Activated CD8-positive, alpha-beta memory T cell treated with anti-CD3 and anti-CD28 coated beads, Interleukin-2, amount 50 U/mL, for 48 hours (primary cell): ENCODE measurements around the gene JAKMIP2.
"Not testable (repeated sequence)": the region's sequence is repeated elsewhere in the genome, so short reads cannot be mapped to it uniquely, and the experiment has no call there.

ENCODE experiments used
- DNase-seq: peaks from one replicate; pipeline ENCODE4 v3.0.0-alpha.2; 2020

Gene JAKMIP2

DNA sequence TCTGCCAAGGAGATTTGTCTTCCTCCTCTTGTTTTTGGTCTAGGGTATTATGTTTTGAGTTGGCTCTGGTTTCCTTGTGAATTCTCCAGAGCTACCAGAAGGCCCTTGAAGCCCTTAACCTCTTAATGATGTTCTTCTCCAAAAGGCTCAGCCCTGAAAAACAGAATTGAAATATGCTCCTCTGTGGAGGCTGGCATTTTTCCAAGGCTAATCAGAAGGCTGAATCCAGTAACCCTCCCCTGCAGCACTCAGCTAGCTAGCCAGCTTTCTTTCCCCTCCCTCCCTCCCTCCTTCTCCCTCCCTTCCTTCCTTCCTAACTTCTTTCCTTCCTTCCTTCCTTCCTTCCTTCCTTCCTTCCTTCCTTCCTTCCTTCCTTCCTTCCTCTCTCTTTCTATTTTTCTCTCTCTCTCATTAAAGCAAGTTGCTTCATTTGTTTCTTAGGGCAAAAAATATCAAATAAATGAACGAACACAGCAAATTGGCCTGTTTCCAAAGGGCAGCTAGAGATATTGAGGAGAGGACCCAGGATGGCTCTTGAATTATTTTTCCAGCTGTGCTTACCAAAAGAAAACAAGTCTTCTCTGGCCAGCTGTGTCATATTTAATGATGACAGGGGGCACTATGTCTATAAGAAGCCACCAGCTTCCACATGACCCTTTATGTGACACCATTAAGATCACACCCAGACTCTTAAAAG, 38.7 kb downstream of the JAKMIP2 start:
- DNase-seq = no peak

DNA sequence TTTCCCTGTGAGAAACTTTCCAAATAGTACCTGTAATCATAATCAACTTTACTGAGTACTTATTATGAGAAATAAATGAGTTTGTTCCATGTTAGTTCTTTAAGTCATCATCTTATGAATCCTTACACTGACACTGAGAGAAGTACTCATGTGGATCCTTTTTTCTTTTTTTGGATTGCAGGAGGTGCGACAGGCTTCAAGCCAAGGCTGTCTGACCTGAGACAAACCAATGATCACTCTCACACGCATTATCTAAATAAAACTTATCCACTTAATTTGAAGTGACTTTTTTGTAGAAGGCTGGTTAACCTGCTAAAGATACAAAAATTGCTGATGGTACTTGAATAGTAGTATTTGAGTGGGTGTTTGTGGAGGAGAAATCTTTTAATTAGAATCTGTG, 39.5 kb downstream of the JAKMIP2 start:
- no peak for DNase-seq

DNA sequence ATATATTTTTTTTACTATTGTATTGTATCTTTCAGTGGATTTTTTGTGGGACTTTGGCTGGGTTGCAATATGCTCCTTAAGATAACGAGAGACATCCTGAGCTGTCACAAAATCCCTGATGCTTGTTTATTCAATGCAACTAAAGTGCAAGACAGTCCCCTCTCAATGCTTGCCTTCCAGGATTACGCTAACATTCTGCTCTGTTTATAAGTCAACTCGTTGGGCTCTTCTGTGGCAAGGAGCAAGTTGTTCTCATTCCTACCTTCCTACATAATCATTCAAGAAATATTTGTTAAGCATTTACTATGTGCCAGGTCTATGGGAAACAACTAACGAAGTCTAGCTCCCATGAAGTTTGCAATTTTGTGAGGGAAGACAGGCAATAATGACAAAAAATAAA, 40.4 kb downstream of the JAKMIP2 start:
- no peak for DNase-seq

DNA sequence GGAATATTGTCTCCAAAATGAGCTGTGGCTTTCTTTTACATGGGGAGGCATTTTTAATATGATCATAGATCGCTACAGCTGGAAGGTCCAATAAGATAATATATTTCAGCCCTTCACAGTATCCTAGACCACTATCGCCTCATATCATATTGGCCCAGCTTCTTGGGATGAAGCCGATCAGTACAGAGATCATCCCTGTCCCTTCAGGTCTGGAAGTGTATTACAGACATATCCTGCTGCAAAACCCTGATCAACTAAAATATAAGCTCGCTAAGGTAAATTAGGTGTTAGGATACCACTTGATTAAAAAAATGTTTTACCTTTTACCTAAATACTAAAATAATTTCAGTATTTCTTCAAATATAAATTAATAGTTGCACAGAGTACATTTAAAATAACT, 41.7 kb downstream of the JAKMIP2 start:
- no peak for DNase-seq

DNA sequence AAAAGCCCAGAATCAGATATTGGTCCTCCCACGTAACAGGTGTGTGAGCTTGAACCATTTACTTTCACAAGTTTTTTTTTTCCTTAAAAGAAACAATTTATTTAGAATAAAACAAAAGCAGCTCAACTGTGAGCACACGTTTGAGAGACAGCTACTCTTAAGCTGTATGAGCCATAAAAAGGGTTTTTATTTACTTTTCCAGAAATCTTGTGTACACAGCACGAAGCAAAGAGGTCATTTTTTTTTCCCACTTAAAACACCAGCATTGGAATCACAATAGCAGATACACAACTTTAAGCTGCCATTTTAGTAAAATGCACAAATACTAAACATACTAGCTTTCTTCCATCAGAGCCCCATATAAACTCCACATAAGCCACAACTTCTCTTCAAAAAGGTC, 44.6 kb downstream of the JAKMIP2 start:
- DNase-seq = no peak

DNA sequence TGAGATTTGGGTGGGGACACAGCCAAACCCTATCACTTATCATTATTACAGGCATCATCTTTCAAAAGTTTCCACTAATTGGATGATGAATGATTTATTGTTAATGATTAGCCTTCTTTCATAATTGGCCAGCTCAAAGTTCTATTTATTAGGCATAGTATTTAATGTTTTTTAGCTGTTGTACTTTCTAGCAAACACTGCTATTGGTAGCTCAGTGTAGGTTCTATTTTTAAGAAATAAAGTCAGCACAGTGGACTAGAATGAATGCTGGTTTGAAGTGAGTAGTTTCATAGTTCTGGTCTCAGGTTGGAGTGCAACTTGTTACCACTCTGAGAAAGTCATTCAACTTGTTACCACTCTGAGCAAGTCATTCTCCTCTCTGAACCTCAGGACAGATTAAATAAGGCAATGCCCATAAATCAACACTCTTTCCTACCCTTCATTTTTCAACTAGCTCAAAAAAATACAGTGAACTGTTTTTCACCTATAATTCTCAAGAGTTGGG, 46.9 kb downstream of the JAKMIP2 start:
- no peak for DNase-seq

DNA sequence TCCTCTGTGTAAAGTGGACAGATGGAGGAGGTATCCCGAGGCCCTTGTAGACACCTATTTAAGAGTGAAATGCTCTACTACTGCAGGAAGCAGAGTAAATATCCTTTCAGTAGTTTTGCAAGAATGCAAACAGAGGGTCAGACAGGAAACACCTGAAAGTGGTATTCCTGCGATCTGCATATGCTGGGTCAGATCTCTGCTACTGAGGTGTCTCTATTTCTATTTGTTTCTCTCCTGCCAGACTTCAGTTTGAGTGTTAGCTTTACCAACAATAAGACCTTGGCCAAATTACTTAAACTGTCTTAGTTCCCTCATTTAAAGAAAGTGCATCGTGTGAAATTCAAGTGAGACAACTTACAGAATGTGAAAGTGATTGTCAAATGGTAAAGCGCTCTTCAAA, 47.6 kb downstream of the JAKMIP2 start:
- DNase-seq = no peak

DNA sequence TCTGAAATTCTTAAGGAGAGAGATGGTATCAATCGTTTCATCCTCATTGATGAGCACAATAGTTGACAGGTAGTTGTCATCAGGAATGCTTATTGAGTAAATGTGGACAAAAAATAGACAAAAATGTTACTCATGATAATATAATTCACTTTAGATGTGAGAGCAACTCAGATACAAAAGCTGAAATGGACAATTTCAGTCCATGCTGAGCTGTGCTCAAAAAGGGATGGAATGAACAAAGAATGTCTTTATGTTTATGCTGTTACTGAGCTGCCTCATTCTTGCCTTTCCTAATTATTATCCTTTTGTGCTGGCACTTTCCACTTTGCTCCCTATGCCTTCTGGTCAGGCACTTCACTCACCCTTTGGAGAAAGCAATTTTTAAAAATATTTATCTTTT, 49.5 kb downstream of the JAKMIP2 start:
- DNase-seq = no peak

DNA sequence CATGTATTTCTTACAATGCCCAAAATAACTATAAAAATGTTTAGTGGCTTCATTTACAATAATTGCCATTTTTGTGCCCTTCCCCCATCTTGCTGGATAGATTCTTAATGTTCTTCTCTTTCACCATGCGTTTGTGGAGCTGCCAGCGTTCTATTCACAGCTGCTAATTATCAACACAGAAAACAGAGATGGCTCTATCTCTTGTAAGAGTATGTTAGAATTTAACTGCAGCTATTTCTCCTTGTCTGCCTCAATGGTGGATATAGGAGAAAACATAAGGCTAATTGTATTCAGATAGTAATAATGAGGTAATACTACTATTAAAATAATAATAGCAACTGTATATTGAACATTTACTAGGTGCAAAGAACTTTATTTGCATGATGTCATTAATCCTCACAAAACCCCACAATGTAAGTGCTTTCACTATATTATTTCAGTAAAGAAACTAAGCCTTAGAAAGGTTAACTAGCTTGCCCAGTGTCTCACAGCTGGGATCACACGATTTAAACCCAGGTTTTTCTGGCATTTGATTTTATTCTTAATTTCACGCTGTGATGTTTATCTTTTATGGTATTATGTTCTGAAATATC, 50.1 kb downstream of the JAKMIP2 start:
- DNase-seq = no peak

DNA sequence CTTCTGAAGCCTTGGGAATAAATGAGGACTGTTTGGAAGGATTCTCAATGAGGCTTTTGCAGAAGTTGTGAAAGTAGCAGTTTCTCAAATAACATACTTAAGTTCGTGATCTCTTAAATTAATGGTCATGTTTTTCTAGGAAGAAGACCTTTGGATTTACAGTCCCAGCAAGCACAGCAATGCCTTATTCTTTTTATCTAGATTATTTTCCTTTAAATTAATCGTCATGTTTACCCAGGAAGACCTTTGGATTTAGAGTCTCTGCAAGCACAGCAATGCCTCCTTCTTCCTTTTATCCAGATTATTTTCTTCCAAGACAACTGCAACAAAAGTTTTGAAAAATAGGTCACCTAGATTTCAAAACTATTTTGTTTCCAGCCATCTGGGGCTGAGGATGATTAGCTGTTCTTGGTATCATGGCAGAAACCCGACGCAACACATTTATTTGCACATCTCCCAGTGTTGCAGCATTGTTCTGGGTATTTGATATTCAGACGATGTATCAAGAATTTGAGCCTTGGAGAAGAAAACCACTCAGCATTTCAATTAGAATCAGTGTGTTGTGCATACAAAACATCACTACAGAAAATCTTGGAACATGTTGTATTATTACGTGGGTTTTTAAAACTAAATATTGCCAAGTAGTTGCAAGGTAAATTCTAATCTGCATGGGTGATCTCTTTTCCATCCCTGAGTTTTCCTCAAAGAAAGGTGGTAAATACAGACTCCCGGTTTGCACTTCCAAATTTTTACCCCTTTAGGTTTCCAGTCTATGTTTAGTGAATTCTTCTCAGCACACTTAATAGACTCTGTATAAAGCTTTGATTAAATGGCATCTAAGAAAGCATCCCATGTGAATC, 50.9 kb downstream of the JAKMIP2 start:
- no peak for DNase-seq

DNA sequence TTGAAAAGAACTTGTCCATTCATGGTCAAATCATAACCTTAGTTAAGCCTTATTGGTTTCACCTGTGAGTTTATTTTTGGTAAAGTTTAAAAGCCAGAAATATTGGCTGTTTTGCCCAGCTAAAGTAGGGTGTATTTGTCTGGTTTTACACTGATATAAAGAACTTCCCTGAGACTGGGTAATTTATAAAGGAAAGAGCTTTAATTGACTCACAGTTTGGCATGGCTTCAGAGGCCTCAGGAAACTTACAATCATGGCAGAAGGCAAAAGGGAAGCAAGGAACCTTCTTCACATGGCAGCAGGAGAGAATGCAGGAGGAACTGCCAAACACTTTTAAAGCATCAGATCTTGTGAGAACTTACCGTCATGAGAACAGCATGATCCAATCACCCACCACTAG, 55.3 kb downstream of the JAKMIP2 start:
- DNase-seq = no peak

DNA sequence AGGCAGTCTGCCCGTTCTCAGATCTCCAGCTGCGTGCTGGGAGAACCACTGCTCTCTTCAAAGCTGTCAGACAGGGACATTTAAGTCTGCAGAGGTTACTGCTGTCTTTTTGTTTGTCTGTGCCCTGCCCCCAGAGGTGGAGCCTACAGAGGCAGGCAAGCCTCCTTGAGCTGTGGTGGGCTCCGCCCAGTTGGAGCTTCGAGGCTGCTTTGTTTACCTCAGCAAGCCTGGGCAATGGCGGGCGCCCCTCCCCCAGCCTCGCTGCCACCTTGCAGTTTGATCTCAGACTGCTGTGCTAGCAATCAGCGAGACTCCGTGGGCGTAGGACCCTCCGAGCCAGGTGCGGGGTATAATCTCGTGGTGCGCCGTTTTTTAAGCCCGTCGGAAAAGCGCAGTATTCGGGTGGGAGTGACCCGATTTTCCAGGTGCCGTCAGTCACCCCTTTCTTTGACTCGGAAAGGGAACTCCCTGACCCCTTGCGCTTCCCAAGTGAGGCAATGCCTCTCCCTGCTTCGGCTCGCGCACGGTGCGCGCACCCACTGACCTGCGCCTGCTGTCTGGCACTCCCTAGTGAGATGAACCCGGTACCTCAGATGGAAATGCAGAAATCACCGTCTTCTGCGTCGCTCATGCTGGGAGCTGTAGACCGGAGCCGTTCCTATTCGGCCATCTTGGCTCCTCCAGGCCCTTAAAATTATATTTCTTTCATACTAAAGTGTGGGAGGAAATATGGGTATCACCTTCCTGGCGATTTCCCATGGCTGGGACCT, 61.2 kb downstream of the JAKMIP2 start:
- DNase-seq = not testable (repeated sequence)

DNA sequence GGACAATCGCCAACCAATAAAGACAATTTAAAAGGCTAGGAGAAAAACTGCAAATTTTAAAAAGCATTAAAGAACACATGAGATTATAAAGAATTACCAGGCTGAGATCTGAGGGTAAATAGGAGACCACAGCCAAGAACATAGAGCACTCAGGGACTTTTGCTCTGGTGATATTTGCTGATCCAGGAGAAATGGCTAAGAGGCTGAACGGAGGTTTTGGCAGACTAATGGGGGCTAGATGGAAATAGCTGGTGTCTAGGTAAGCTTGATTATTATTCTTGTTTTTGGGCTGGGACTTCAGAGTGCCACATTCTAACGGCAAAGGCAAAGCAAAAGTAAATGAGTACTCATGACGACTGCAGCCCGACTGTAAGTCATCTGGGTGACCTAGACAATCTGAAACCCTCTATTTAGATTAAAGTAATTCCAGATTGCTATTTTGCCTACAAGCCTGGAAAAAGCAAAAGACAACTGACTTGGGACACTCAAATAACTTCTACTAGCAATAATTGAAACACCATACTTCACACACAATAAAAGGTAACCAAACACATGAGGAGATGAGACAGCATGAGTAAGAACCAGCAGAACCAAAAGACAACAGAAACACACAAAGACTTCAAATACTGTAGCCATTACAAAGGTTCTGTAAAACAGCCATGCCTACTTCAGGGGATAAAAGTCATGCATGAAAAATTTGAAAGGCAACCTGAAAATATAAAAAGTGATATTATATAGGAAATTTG, 68.8 kb downstream of the JAKMIP2 start:
- DNase-seq = no peak

DNA sequence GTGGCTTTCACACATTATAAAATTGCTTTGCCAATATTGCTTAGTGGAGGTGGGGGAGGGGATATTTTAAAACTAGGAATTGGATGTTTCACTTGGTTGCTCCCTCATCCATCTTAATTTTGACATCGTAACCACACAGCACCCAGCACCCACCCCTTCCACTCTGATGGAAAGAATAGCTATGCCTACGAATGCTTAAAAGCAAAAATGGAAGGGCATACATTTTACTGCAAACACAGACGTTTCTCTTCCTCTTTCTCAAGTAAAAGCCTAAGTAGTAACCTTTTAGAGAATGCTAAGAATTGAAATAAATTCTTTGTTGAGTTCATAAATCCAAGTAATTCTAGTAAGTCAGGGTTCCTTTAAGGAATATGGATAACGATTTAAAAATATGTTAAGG, 69.9 kb downstream of the JAKMIP2 start:
- DNase-seq = no peak

DNA sequence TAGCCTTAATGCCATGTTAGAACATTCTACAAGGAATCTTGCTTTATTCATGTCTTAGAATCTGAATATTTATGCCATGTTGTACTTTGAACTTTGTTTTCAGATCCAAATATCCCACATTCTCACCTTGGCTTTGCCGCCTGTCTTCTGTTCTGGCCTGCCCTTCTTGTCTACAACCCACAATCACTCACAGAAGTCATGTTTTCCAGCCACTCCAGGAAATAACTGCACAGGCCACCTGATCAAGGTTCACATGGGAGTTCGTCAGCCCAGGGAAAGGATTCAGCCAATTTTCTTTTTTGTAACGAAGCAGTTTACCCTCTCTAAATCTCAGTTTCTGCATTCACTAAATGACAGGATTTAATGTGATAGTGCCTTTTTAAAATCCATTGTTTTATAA, 70.5 kb downstream of the JAKMIP2 start:
- no peak for DNase-seq

DNA sequence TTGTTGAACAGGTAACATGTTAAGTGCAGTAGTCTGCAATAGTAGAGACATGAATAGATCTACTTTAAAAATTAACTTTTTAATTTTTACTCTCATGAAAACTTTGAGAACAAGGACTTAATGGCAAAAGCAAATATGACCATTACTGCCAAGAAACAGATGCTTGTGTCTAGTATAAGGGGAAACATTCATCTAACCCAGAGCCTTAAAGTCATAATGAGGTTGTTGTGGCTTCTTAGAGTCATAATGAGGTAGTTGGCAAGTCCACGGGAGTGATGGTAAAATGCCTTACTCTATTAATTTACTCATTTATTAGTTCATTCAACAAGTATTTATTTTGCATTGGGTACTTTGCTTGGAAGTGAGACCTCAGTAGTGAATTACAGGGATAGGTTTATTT, 71.5 kb downstream of the JAKMIP2 start:
- DNase-seq = no peak

DNA sequence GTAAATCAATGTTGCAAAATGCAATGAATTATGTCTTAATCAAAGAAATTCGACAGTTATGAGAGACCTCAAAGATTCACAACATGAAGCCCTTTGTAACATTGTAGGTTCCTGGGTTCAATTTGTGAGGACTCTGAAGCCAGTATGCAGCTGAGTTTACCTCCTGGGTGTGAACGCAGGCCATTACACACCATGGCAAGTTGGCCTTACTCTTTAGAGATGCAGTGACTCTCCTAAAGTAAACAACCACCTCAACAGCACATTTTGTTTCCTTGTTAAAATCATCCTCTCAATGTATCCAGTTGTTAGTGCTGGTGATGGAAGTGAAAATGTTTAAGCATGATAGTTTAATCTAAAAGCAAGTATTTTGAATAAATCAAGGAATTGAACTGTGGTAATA, 73.8 kb downstream of the JAKMIP2 start:
- no peak for DNase-seq

DNA sequence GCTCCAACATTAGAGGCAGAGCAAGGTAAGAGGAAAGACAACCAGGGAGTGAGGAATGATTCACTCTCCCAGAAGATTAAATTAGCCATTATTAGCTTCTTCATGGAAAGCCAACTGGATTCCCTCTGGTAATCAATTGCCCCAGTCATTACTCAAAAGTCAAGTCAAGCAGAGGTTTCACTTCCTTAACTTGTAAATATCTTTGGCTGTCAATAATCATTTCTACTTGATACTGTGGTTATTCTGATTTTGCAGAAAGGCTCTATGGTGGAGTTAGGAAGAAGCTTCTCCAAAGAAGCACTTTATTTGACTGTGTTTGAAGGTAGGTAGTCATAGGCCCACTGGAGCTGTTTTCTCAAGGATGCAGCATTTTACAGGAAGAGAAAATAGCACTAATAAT, 78.0 kb downstream of the JAKMIP2 start:
- no peak for DNase-seq

DNA sequence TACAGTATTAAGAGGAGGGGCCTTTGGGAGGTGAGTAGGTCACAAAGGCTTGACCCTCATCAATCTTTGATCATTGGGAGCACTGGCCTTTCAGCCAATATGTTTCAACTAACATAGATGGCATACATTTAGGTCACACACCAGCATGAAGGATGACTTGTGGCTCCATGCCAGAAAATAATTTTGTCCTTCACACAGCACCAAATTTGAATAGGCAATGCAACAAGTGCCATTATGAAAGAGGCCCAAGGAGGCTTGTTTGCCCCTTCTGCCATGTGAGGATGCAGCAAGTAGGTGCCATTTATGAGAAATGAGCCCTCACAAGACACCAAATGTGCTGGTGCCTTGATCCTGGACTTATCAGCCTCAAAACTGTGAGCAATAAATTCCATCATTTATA, 81.1 kb downstream of the JAKMIP2 start:
- DNase-seq = no peak

DNA sequence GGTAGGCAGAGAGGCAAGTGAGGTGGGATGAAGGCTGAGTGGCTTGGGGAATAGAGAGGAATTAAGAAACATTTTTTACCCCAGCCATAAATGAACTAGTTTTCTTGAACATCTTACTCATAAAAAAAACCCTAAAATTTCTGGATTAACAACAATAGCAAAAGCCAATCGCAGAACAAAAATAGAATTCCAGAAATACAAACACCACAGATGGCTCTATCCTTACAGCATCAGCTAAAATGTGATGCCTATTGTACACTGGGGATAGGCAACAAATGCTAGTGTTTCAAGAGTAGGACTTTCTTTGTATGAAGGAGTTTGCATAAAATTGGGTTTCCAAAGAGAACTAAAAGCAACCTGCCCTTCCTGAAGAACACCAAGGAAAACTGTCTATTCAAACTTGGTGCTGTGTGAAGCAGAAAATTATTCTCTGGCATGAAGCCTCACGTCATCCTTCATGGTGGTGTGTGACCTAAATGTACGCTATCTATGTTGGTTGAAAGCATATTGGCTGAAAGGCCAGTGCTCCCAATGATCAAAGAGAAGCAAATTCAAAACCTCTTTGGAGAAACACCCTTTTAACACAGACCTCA, 82.9 kb downstream of the JAKMIP2 start:
- DNase-seq = no peak

DNA sequence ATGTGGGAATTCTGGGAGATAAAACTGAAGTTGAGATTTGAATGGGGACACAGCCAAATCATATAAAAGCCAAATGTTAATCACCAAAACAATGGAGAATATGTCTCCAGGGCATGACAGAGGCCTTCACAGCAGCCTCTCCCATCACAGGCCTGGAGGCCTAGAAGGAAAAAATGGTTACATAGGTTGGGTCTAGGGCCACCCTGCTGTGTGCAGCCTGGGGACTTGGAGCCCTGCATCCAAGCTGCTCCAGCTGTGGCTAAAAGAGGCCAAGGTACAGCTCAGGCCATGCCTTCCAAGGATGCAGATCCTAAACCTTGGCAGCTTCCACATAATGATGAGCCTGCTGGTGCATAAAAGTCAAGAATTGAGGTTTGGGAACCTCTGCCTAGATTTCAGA, 85.1 kb downstream of the JAKMIP2 start:
- DNase-seq = no peak

DNA sequence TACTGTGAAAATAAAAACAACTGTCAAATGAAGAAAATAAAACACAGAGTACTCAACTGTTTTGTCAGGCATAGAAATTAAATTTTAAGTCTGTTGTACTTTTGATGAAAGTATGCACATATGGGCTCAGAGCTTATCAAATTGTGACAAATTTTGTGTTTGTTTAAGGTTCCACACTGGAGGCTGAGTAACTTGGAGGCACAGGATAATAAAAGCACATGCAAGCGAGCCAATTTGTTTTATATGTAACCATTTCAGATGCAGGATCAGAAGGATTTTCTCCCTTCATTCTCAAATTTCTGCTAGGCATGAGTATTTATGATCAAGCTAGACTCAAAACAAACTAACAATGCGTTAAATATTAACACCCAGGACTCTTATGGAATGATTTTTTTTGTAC, 87.8 kb downstream of the JAKMIP2 start:
- DNase-seq = no peak
